CD14-positive monocyte (primary cell): Measurements from ENCODE around the gene BIN1. TPM values are rescaled to one million over a fixed set of nuclear protein-coding genes. Genes with fewer than 3 reads are reported as not detected.

Experiments used
- DNase-seq, 3 donors: peaks; one replicate each; pipeline ENCODE4 v3.0.0-alpha.2; 2011 to 2022
- H2AFZ ChIP-seq: 2 replicates; pipeline ENCODE4 v1.6.0; 2012; ENCODE audit warnings: mild to moderate bottlenecking, low read depth, low read length, inconsistent platforms; ENCODE audit not compliant: insufficient read depth, poor library complexity, severe bottlenecking
- H3K27ac ChIP-seq, 2 donors: 1 replicate in 1 of 2; 2 replicates in 1 of 2; pipeline ENCODE4 v1.5.1; 2012 to 2013; ENCODE audit warnings: low read length in 2 of 2, control low read depth in 1 of 2, inconsistent platforms in 1 of 2, low read depth in 1 of 2, mild to moderate bottlenecking in 1 of 2
- H3K27me3 ChIP-seq, 2 donors: one replicate each; pipeline versions ENCODE4 v1.6.0 to v1.6.1; 2011 to 2013; ENCODE audit warnings: low read length in 2 of 2; ENCODE audit not compliant: control insufficient read depth in 2 of 2, insufficient read depth in 2 of 2
- H3K36me3 ChIP-seq, 2 donors: replicated peaks in 1 of 2; 1 replicate in 1 of 2; 2 replicates in 1 of 2; pipeline versions ENCODE4 v1.5.1 to v1.6.1; 2012 to 2013; ENCODE audit warnings: low read length in 2 of 2, control low read depth in 1 of 2, inconsistent platforms in 1 of 2, mild to moderate bottlenecking in 1 of 2; ENCODE audit not compliant: insufficient read depth in 2 of 2, control insufficient read depth in 1 of 2
- H3K4me1 ChIP-seq, 2 donors: 1 replicate in 1 of 2; 2 replicates in 1 of 2; pipeline versions ENCODE4 v1.5.1 to v1.6.1; 2012 to 2013; ENCODE audit warnings: low read length in 2 of 2, control low read depth in 1 of 2, inconsistent platforms in 1 of 2, mild to moderate bottlenecking in 1 of 2, moderate library complexity in 1 of 2; ENCODE audit not compliant: insufficient read depth in 2 of 2, control insufficient read depth in 1 of 2
- H3K4me2 ChIP-seq: replicated peaks from 2 replicates; pipeline ENCODE3; 2012; ENCODE audit warnings: low read length, moderate library complexity, mild to moderate bottlenecking; ENCODE audit not compliant: poor library complexity, severe bottlenecking; ENCODE audit errors: extremely low read depth
- H3K4me3 ChIP-seq, 3 experiments: fragments of 200-600 bp in 1 of 3; sonication (generic) in 1 of 3; replicated peaks in 1 of 3; 1 replicate in 2 of 3; 2 replicates in 1 of 3; pipeline ENCODE4 v1.5.1; 2011 to 2013; ENCODE audit warnings: low read length in 3 of 3, mild to moderate bottlenecking in 3 of 3, control low read depth in 2 of 3, low read depth in 2 of 3, inconsistent platforms in 1 of 3, moderate library complexity in 1 of 3
- H3K79me2 ChIP-seq: 2 replicates; pipeline ENCODE4 v1.6.0; 2012; ENCODE audit warnings: mild to moderate bottlenecking, control low read depth, inconsistent platforms, low read length, moderate library complexity; ENCODE audit not compliant: insufficient read depth
- H3K9ac ChIP-seq: 2 replicates; pipeline ENCODE4 v1.6.0; 2017; ENCODE audit warnings: low read length, mild to moderate bottlenecking; ENCODE audit not compliant: insufficient read depth, poor library complexity, severe bottlenecking
- H3K9me3 ChIP-seq, 2 donors: replicated peaks in 1 of 2; 1 replicate in 1 of 2; 2 replicates in 1 of 2; pipeline versions ENCODE4 v1.5.1 to v1.6.1; 2012 to 2013; ENCODE audit warnings: low read length in 2 of 2, control low read depth in 1 of 2; ENCODE audit not compliant: control insufficient read depth in 1 of 2, insufficient read depth in 1 of 2
- H4K20me1 ChIP-seq: 2 replicates; pipeline ENCODE4 v1.6.0; 2012; ENCODE audit warnings: mild to moderate bottlenecking, low read length, control low read depth, moderate library complexity; ENCODE audit not compliant: insufficient read depth
- H3K27ac Mint-ChIP-seq, 7 donors: one replicate each; pipeline ENCODE4 v1.8.0; 2020; ENCODE audit warnings: mild to moderate bottlenecking in 7 of 7, mixed read lengths in 7 of 7, moderate library complexity in 6 of 7, inconsistent platforms in 2 of 7
- H3K27me3 Mint-ChIP-seq, 3 donors: one replicate each; pipeline ENCODE4 v1.8.0; 2021 to 2022; ENCODE audit warnings: low read depth in 3 of 3, mild to moderate bottlenecking in 3 of 3, mixed read lengths in 3 of 3, moderate library complexity in 3 of 3, inconsistent platforms in 1 of 3
- H3K36me3 Mint-ChIP-seq, 2 donors: one replicate each; pipeline ENCODE4 v1.8.0; 2020; ENCODE audit warnings: mixed read lengths in 2 of 2, inconsistent platforms in 1 of 2, mild to moderate bottlenecking in 1 of 2
- H3K4me1 Mint-ChIP-seq: one replicate; pipeline ENCODE4 v1.8.0; 2020; ENCODE audit warnings: mild to moderate bottlenecking, mixed read lengths
- H3K4me3 Mint-ChIP-seq, 2 donors: one replicate each; pipeline ENCODE4 v1.8.0; 2020; ENCODE audit warnings: mild to moderate bottlenecking in 2 of 2, mixed read lengths in 2 of 2, moderate library complexity in 1 of 2
- H3K9me3 Mint-ChIP-seq, 7 donors: one replicate each; pipeline ENCODE4 v1.8.0; 2020 to 2022; ENCODE audit warnings: mixed read lengths in 7 of 7, mild to moderate bottlenecking in 6 of 7, moderate library complexity in 6 of 7, inconsistent platforms in 2 of 7
- CTCF ChIP-seq: fragments of 200-600 bp; IDR thresholded peaks from one replicate; pipeline ENCODE4 v1.8.0; 2022; ENCODE audit warnings: antibody characterized with exemption, mild to moderate bottlenecking
- WGBS: methylation state at CpG from one replicate; pipeline ENCODE4 v1.1.5; 2013; ENCODE audit warnings: missing lambda C conversion rate; ENCODE audit not compliant: insufficient coverage; 5-methylcytosine and 5-hydroxymethylcytosine counted together
- intact Hi-C, 2 donors: fragments of 100-400 bp; cut with micrococcal nuclease; formaldehyde crosslinking; loops; one replicate each; pipeline versions ENCODE4 v1.15.0 to v1.15.1; 2023
- polyA plus RNA-seq, 3 donors: library from polyadenylated mRNA; depleted of rRNA in 1 of 3; unstranded in 2 of 3; stranded (reverse) in 1 of 3; fragments of 300-500 nt in 2 of 3; fragments of >200 nt in 1 of 3; fragmentation: Illumina TruSeq in 2 of 3; gene quantifications; 1 replicate in 2 of 3; 2 replicates in 1 of 3; pipeline ENCODE4 v1.2.3, GENCODE V29; 2012 to 2021

Gene BIN1
- polyA plus RNA-seq, 3 donors, result 3.4 to 7.5 (median 4.1) TPM

- peaks cover 28 to 43% (median 34%) of the 10 kb centered on the region in 3 donors for H3K27me3 Mint-ChIP-seq
- peaks cover 10 to 11% of the 10 kb centered on the region in 2 donors for H3K4me1 ChIP-seq
- no peaks in the 10 kb centered on the region for H3K79me2 ChIP-seq
Measured at GRCh38 chr2:127024769-127025358, 82.1 kb downstream of the BIN1 start.

DNA sequence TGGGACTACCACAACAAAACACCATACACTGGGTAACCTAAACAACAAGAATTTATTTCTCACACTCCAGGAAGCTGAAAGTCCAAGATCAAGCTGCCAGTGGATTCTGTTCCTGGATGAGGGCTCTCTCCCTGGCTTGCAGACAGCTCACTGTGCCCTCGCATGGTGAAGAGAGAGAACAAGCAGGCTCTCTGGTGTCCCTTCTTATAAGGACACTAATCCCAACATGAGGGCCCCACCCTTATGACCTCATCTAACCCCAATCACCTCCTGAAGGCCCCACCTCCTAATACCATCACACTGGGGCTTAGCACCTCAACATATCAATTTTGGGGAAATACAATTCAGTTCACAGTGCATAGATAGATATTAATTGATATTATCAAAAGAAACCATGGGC is 83.5 kb downstream of the BIN1 start:
- Histone ChIP-seq H3K27ac (no peak overlapping the region), H3K9me3 (peaks cover 3 to 16% of the 10 kb centered on the region in 2 donors), H3K79me2 (no peaks in the 10 kb centered on the region), H3K36me3 (no peaks in the 10 kb centered on the region), H3K9ac (no peak overlapping the region), H3K4me1 (peaks cover 10 to 11% of the 10 kb centered on the region in 2 donors), H3K4me3 (no peak overlapping the region), H3K27me3 (peaks cover 34 to 37% of the 10 kb centered on the region in 2 donors), H4K20me1 (no peaks in the 10 kb centered on the region), H2AFZ (no peak overlapping the region), H3K4me2 (no peak overlapping the region)
- no peak overlapping the region for H3K4me3 Mint-ChIP-seq
- WGBS, result no CpG with 5 or more reads among the region's 1 CpG
- TF ChIP-seq CTCF, result no peak
- peaks cover 28 to 43% (median 34%) of the 10 kb centered on the region in 3 donors for H3K27me3 Mint-ChIP-seq
- H3K27ac Mint-ChIP-seq, result no peak overlapping the region
- DNase-seq, result peak in 1 of 3 donors; percentile 1
- intact Hi-C loops, result no loop called here
- peaks cover 7 to 13% (median 10%) of the 10 kb centered on the region in 7 donors for H3K9me3 Mint-ChIP-seq
- H3K4me1 Mint-ChIP-seq, result peaks cover 12% of the 10 kb centered on the region
- H3K36me3 Mint-ChIP-seq, result peaks cover 0 to 4% of the 10 kb centered on the region in 2 donors

More at GRCh38 chr2:127024769-127025358, 82.1 kb downstream of the BIN1 start:
- WGBS, result 53% methylated on average over 26 of the region's 29 CpGs
- H3K9ac ChIP-seq, result no peak overlapping the region
- DNase-seq, result no peak
- Mint-ChIP-seq H3K9me3 (peaks cover 7 to 16% (median 10%) of the 10 kb centered on the region in 7 donors), H3K27ac (no peak overlapping the region), H3K36me3 (peaks cover 0 to 4% of the 10 kb centered on the region in 2 donors), H3K4me1 (peaks cover 17% of the 10 kb centered on the region), H3K4me3 (peak overlapping the region in 1 of 2 donors; percentile 86)
- no peaks in the 10 kb centered on the region for H3K36me3 ChIP-seq
- H3K9me3 ChIP-seq, result peaks cover 3 to 16% of the 10 kb centered on the region in 2 donors
- intact Hi-C loops, result no loop called here
- H2AFZ ChIP-seq, result peak overlapping the region; percentile 48
- peak overlapping the region in 1 of 3 experiments; percentile 64 for H3K4me3 ChIP-seq
- peak overlapping the region; percentile 63 for H3K4me2 ChIP-seq
- no peak overlapping the region for H3K27ac ChIP-seq
- H3K27me3 ChIP-seq, result peaks cover 34 to 37% of the 10 kb centered on the region in 2 donors
- no peak for TF ChIP-seq CTCF
- no peaks in the 10 kb centered on the region for H4K20me1 ChIP-seq
